ENCODE results near the gene MICAL2.

The MICAL2 gene

DNA sequence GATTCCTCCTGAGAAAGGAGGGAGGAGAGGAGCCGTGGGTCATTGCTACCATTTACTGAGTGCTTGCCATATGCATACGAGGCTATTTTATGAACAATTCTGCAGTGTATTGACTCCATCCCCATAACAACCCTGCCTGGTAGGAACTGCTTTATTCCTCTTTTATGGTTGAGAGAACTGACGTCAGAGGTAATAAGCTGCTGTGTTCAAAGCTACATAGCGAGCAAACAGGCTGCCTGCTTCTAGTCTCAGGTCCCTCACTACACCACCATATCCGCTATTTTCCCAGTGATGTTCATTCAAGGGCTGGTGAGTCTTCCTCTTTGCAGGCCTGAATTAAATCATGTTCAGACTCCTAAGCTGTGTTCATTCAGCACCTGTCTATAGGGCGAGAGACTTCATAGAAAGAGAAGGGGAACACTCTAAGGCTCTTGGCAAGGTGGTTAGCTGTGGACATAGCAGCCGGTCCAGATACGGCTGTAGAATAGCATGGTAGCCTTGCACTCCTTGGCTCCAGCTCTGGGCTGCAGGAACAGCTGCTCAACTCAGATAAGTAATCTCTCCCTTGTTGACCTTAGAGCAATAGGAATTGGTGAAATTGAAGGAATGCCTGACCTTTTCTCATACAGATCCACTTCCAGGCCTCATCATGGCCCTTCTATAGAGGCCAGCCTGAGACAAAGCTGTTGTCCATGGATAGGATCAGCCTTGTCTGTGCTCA lies 82.6 kb downstream of the MICAL2 start:
- DNase-seq: no peak

DNA sequence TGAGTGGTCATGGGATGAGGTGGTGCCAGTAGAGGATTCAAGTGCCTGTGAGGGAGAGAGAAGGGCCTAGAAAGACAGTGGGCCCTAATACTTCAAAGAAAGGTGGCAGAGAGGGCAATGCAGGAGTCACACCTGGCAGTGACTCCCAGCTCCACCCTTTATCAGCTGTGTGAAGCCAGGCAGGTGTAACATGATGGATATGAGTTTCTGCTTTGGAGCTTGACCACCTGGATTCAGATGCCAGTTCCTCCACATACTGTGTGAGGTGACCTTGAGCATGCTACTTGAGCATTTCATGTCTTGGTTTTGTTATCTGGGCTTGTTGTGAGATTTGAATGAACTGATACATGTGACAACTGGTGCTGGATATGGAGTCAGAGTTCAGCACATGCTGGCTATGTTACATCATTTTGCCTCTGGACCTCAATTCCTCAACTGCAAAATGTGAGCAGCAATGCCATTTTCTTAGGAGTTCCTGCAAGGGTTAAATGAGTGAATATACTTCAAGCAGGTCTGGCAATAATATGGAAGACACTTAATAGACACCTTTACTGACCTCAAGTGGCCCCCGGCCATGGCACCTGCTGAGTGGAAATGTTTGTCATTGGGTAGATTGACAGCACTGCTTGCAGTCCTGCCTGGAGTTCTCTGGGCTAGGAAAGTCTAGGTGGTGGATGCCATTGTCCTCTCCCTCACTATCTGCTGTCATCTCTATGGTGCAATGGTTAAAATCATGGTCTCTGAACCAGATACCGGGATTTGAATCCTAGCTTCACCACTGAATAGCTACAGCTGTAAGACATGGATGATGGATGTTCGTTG lies 83.3 kb downstream of the MICAL2 start:
- no peak for DNase-seq

DNA sequence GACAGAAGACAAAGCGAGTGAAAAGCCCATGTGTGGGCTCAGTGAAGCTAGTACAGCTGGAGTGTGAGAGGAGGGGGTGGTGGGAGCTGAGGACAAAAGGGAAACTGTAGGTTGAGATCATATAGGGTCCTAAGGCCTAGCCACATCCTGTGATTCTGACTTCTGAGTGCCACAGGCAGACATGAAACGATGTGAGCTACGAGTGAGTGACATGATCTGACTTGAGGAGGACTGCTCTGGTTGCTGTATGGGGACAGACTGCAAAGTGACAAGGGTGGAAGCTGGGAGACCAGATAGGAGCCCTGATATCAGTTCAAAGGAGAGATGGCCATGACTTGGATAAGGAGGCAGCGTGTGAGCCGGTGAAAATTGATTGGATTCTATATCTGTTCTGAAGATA lies 85.4 kb downstream of the MICAL2 start:
- no peak for DNase-seq

DNA sequence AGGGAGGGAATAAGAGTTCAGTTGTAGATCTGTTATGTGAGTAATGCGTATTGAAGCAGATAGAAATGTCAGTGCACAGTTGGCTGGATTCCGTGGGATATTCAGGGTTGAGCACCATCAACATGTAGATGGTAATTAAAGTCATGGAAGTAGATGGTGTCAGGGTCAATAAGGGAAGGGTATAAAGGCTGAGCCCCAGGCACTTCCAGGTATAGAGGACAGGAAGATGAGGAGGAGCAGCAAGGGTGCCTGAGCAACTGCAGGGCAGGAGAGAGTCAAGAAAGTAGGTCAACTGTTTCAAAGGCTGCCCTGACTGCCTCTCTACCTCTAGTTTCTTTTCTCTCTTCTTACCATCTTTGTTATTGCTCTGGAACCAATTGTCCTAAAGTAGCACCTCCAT lies 85.9 kb downstream of the MICAL2 start:
- DNase-seq: no peak

DNA sequence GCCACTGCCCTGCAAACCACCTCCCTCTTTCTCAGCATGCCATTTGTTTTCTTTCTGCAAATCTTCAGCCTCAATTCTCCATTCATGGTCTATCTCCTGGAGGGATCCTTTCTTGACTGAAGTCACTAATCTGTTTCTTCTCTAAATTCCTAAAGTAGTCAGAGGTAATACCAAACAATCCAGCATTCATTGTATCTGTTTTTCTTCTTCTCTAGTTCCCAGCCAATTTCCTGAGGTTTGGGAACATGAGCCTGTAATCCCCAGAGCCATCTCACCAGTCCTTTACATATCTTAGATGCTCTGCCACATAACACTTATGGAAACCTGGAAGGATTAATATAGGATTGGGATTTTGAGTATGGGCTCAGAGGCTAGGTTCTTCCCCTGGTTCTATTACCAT lies 86.5 kb downstream of the MICAL2 start:
- no peak for DNase-seq

DNA sequence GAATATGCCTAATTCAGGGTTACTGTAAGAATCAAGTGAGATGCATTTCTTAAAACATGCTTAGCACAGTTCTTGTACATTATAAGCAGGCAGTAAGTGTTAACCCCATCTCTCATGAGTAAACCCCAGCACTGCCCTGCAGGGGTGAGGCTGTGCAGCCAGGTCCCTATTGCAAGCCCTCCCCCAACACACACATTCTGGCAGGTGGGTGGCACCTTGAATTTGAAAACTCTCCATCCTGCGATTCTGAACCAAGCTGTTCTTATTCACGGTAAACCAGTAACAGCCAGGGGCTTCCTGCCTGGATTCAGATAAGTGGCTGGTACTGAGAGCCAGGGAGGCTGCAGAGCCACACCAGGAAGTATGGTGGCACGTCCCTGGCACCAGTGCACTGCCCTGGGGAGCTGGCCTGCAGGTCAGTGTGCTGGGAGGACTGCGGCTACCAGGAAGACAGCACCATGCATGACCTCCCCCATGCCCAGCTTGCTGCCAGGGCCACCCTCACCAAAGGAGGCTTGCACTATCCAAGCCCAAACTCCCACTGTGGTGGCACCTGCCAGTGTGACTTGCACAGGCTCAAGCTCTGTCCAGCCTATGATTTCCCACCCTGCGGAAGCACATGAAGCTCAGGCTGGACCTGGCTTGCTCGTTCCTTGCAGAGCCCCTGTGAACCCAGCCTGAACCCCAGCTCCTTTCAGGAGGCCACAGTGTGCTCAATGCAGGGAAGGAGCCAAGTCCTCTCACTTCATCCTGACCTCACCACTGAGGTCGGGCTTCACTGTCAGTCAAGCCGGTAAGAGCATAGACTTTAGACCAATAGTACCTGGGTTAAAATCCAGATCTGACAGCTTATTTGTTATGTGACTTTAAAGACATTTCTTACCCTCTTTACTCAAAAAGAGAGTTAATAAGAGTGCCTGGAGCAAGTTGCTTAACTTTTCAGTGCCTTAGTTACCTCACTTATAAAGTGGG lies 88.1 kb downstream of the MICAL2 start:
- DNase-seq: no peak

DNA sequence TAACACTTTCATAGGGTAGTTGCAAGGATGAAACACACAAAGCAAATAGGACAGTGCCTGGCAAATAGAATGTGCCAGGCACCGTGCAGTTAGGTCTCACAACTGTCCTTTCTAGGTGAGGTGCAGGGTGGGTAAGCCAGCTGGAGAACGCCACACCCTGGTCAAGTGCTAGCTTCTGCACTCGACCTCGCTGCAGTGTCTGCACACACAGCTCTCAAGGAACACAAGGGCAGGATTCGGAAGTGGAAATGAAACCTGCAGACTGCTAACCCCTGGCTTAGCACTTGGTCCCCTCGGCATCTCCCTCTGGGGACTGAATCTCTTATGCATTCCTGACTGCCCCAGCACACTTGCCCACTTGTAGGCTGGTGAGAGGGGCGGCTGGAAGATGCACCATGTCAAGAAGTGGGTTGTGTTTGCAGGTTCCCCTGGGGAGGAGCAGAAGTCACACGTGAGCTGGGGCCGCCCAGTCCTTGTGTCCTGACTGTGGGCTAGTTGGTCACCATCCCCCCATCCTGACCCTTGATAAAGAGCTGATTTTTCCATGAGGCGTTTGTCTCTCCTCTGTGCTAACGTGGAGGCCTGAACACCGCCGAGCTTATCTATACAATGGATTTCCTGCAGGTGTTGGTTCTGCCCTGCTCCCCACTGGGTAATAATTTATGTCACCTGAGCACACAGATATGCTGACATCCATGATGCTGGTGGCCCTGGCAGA lies 89.0 kb downstream of the MICAL2 start:
- DNase-seq: no peak

DNA sequence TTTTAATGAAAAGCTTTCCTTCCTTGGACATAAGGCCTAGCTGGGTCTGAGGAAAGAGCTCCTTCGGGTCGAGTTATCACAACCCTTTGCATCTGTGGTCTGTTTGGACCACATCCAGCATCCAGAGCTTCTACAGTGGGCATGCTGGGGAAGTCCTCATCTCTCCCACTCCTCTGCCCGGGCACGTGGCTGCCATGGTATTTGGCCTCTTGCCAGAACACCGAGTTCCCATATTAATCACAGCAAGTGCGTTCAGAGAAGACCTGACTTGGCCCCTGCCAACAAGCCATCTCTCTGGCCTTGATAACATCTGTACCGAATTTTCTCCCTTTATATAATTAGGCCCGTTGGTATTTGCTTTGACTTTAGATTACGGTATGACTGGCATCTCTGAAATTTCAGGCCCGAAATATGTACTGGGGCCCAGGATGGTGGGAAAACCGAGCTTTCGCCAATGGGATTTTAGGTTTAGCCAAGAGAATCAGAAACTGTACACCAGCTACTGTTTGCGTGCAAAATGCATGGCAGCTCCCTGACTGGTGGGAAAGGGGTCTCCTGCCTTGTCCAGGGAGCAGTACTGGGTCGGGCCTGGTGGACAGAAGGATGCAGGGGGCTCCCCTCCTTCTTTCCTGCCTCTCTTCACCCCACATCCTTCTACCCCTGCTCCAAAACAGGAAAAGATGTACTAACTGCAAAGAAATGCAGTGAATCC lies 90.0 kb downstream of the MICAL2 start:
- no peak for DNase-seq

DNA sequence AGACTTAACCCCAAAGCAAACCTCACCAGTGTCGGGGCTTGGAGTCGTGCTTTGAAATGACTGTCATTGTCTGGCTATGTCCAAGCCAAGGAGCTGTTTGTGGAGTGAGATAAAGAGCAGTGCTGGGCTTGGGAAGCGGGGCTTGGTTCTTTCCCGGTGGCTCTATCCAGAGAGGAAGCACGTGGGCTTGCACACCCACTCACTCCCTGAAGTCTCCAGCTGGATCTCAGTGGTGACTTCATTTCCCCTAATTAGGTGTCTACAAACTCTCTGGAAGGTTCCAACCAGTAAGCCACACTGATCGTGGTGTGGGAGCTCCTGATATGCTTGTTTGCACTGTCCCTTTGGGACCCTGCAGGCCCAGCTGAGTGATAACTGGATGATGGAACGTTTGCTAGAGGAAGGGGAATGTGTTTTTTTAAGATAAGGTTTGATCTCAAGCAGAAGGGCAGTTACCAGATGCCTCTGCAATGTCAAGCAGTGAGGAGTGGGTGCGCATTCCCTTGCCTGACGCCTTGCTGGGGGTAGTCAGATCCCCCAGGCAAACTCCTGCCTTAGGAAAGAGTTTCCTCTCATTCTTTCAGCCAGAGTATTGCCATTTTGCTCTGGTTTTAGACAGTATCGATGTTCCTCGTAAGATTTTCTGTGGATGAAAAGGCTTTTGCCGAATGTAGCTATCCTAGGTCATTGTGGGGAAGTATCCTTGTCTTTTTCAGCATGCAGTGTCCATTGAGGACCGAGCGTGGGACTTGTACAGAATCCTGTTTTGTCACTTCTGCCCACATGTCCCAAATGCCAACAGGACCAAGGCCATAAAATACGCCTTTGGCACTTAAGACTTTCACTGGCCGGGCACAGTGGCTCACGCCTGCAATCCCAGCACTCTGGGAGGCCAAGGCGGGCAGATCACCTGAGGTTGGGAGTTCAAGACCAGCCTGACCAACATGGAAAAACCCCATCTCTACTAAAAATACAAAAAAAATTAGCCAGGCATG lies 90.9 kb downstream of the MICAL2 start:
- no peak for DNase-seq

DNA sequence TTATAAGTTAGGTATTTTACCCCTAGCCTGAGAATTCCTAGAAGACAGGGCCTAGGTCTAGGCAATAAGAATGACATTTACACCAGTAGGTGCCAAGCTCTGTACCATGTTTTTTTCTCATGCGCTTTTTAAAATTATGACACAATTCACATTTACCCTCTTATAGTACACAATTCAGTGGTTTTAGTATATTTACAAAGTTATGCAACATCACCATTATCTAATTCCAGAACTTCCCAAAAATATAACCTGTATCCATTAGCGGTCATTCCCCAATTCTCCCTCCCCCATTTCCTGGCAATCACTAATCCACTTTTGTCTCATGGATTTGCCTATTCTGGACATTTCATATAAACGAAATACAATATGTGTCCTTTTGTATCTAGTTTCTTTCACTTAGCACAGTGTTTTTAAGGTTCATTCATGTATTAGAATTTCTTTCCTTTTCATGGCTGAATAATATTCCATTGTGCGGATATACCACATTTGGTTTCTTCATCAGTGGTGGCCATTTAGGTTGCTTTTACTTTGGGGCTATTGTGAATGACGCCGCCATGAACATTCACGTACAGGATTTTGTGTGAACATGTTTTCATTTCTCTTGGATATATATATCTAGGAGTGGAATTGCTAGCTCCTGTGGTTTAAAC lies 92.4 kb downstream of the MICAL2 start:
- no peak for DNase-seq

DNA sequence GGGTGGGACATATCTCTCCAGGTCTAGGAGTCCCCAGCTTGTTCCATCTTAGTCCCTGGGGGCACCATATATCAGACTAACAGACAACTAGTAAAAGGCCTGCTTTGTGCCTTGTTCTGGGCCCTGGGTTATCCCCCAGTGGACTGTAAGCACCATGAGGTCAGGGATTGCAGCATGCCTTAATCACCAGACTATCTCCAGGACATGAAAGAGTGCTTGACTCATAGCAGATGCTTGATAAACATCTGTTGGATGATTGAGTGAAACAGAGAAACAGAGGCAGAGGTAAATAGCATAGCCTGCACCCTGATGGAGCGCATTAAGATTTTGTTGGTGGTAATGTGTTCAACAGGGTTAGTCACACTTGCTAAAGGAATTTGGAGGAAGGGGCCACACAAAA lies 94.1 kb downstream of the MICAL2 start:
- no peak for DNase-seq

DNA sequence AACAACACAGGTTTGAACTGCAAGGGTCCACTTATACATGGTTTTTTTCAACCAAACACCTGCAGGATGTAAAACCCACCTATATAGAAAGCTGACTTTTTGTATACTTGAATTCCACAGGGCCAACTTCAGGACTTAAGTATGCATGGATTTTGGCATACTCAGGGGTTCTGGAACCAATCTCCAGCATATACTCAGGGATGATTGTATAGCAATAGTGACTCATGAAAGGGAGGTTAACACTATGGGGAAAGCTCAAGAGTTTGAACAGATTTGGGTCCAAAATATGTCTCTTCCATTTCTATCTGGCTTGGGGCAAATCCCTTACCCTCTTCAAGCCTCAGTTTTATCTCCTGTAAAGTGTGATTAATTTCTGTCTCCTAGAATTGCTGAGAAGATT lies 94.9 kb downstream of the MICAL2 start:
- DNase-seq: no peak

DNA sequence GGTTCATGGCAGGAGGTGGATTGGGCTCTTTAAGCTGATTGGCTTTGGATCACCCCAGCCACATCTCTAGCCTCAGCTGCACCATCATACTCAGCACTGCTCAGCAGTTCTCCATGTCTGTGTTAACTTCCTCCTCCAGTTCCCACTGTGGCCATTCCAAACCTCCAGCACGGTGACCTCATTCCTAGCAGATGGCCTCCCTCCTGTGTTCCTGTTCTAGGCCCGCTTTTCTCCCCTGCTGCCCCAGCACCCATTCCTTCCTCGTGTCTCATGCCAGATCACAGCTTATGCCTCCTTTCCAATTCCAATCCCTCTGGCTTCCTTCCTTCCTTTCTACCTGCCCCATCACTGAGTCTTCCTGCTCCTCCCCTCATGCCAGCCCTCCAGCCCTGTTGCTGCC lies 96.1 kb downstream of the MICAL2 start:
- DNase-seq: no peak

DNA sequence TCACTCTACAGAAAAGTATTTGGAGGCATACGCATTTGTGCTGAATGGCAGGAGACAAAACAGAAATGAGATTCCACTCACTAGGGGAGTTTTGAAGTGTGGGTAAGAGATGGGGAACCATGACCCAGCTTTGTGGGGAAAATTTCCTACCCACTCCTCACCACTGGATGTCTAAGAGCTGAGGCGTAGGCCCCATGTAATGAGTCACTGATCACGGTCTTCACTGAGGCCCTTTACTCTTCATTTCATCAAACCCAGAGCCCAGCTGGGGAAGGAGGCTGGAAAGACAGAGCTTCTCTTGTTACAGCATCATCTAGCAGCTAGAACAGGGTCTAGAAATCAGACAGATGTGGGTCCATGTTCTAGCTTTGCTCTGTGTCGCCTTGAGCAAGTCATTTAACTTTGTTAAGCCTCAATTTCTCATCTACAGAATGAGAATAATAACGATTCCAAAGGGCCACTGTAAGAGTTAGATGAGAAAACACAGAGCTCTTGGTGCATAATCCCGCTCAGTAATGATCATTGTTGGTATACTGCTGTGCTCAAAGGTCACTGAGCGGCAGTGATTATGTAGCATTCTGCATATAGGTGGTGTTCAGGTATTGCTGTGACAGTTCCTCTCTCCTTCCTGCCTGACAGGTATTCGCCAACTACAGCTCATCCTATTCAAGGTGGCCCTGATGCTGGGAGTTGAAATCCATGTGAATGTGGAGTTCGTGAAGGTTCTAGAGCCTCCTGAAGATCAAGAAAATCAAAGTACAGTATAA lies 97.2 kb downstream of the MICAL2 start:
- DNase-seq: no peak

DNA sequence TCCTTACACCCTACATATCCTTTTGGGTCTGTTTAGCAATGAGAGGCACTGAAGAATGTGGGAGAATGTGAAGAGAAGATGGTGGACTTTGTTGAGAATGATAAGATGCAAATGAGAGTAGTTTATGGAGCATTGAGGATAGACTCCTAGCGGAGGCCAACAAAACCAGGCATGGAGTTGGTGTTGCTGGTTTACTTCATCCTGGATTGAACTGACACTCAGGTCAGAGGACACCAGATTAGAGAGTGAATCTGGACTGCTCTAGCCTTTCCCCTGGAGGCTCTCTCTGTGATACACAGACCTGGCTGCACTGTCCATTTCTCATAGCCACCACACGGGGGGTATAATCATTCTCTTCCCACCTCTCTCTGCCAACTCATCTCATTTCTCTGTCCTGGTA lies 98.7 kb downstream of the MICAL2 start:
- no peak for DNase-seq

DNA sequence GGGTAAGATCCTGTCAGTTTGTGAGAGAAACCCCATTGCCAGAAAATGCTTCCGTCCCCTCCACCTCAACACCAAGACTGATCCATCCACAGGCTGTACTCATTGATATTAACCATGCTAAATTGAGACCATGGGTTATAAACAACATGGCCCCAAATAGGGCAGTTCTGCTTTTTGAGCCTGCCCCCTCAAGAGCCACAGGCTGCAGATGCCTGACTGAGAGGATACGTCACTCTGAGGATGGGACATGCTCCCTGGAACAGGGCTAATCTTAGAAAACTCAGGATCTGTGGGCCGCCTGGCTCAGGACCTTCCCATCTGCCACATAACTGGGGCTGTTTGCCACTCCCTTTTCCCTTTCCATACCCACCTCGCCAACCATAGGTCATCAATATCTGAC lies 99.8 kb downstream of the MICAL2 start:
- DNase-seq: no peak

DNA sequence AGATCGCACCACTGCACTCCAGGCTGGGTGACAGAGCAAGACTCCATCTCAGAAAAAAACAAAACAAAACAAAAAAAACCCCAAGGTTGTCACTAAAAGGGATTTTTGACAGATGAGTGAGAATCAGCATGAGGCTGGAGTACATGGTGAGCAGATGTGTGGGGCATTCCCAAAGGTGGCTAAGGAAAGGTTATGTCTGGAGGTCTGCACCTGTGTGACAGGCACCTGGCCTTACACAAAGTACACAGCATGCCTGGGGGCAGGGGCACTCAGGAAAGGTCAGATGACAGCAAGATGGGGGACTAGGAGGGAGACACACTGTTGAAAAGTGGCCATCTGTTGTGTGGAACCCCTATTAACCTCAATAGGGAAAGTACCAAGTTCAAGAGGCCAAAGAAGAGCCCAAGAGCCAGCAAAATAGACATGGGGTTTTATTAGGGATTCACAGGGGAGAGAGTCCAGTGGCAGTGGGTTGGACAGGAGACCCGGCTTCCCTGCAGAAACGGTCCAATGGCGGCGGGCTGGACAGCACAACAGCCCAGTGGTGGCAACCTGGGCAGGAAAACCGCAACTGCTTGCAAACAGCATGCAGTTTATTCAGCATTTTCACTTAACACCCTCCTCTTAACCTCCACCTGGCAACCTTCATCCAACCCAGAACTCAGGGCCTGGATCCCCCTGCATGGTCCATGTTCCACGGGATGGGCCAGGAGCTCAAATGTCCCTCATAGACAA lies 101.1 kb downstream of the MICAL2 start:
- no peak for DNase-seq

DNA sequence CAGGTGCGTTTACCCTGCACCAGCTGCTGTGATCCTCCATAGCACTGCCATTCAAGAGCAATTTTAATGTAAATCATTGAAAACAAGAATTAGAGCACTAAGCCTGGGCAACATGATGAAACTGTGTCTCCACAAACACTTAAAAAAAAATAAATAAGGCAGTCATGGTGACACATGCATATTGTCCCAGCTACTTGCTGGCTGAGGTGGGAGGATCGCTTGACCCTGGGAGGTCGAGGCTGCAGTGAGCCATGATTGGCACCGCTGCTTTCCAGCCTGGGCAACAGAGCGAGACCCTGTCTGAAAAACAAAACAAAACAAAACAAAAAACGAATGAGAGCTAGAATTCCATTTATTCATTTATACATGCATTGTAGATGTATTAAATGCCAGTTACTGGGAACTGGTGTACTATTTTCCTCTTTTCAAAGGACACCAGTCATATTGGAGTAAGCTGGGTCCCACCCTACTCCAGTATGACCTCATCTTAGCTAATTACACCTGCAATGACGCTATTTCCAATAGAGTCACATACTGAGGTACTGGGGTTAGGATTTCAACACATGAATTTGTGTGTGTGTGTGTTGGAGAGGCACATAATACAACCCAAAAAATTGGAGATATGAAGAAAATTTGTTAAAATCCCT lies 101.9 kb downstream of the MICAL2 start:
- DNase-seq: no peak

Data from KG1 (cell line).